SK-N-SH (cell line): Measurements from ENCODE around the gene SLC7A11.

Experiments
- CHD2 ChIP-seq: fragments of 150-350 bp; IDR thresholded peaks from 2 replicates; pipeline ENCODE4 v1.6.1; 2018; ENCODE audit warnings: low read length; ENCODE audit not compliant: partially characterized antibody
- ELF1 ChIP-seq: IDR thresholded peaks from 2 replicates; pipeline ENCODE4 v1.4.0; 2012
- EP300 ChIP-seq, 2 experiments: IDR thresholded peaks; 2 replicates each; pipeline versions ENCODE4 v1.4.0 to v1.6.1; 2012; ENCODE audit warnings: borderline replicate concordance in 1 of 2, low read depth in 1 of 2, low read length in 1 of 2
- EZH2phosphoT487 ChIP-seq: fragments of 200-600 bp; sonication (generic); IDR thresholded peaks from 2 replicates; pipeline ENCODE4 v1.6.1; 2017; ENCODE audit warnings: low read depth, mixed run types, mild to moderate bottlenecking, antibody characterized with exemption, moderate library complexity, borderline replicate concordance
- GABPA ChIP-seq: IDR thresholded peaks from 2 replicates; pipeline ENCODE4 v1.4.0; 2012; ENCODE audit warnings: low read depth, mild to moderate bottlenecking
- JUND ChIP-seq: IDR thresholded peaks from 2 replicates; pipeline ENCODE4 v1.4.0; 2012
- POLR2AphosphoS5 ChIP-seq: IDR thresholded peaks from 2 replicates; pipeline ENCODE4 v1.6.1; 2012; ENCODE audit warnings: low read depth, low read length
- RCOR1 ChIP-seq: fragments of 150-350 bp; IDR thresholded peaks from 2 replicates; pipeline ENCODE4 v1.6.1; 2017; ENCODE audit warnings: antibody characterized with exemption, low read length
- RXRA ChIP-seq: IDR thresholded peaks from 2 replicates; pipeline ENCODE4 v1.4.0; 2012; ENCODE audit warnings: low read depth, mild to moderate bottlenecking, borderline replicate concordance
- TCF12 ChIP-seq: IDR thresholded peaks from 2 replicates; pipeline ENCODE4 v1.4.0; 2012
- TF ChIP-seq, protein P1 (sequence below): fragments of 200-600 bp; sonication (generic); IDR thresholded peaks from 2 replicates; pipeline ENCODE4 v1.6.1; 2017; ENCODE audit warnings: antibody characterized with exemption, mild to moderate bottlenecking, moderate library complexity
- TF ChIP-seq, protein P2 (sequence below): IDR thresholded peaks from 2 replicates; pipeline ENCODE4 v1.6.1; 2012; ENCODE audit warnings: mild to moderate bottlenecking, low read depth, low read length, moderate library complexity

DNA sequence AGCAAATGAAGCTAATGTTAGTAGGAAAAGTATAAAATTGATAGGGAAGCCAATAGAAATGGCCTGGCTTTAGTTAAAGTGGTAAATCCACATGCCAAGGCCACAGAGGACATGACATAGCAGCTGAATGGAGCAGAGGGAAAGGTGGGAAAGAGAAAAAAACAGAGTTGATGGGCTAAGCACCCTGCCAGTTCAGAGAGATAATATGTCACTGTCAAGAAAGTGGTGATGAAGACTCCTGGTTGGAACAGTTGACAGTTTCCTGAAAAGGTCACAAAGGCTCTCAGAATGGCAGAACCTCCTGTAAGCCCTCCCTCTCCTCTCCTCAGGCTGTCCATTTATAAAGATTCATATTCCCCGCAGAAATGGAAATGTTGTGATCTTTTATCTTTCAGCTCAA is 48.2 kb downstream of the SLC7A11 start:
- TF ChIP-seq, protein P1, sequence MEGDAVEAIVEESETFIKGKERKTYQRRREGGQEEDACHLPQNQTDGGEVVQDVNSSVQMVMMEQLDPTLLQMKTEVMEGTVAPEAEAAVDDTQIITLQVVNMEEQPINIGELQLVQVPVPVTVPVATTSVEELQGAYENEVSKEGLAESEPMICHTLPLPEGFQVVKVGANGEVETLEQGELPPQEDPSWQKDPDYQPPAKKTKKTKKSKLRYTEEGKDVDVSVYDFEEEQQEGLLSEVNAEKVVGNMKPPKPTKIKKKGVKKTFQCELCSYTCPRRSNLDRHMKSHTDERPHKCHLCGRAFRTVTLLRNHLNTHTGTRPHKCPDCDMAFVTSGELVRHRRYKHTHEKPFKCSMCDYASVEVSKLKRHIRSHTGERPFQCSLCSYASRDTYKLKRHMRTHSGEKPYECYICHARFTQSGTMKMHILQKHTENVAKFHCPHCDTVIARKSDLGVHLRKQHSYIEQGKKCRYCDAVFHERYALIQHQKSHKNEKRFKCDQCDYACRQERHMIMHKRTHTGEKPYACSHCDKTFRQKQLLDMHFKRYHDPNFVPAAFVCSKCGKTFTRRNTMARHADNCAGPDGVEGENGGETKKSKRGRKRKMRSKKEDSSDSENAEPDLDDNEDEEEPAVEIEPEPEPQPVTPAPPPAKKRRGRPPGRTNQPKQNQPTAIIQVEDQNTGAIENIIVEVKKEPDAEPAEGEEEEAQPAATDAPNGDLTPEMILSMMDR: no peak
- TF ChIP-seq, protein P2, sequence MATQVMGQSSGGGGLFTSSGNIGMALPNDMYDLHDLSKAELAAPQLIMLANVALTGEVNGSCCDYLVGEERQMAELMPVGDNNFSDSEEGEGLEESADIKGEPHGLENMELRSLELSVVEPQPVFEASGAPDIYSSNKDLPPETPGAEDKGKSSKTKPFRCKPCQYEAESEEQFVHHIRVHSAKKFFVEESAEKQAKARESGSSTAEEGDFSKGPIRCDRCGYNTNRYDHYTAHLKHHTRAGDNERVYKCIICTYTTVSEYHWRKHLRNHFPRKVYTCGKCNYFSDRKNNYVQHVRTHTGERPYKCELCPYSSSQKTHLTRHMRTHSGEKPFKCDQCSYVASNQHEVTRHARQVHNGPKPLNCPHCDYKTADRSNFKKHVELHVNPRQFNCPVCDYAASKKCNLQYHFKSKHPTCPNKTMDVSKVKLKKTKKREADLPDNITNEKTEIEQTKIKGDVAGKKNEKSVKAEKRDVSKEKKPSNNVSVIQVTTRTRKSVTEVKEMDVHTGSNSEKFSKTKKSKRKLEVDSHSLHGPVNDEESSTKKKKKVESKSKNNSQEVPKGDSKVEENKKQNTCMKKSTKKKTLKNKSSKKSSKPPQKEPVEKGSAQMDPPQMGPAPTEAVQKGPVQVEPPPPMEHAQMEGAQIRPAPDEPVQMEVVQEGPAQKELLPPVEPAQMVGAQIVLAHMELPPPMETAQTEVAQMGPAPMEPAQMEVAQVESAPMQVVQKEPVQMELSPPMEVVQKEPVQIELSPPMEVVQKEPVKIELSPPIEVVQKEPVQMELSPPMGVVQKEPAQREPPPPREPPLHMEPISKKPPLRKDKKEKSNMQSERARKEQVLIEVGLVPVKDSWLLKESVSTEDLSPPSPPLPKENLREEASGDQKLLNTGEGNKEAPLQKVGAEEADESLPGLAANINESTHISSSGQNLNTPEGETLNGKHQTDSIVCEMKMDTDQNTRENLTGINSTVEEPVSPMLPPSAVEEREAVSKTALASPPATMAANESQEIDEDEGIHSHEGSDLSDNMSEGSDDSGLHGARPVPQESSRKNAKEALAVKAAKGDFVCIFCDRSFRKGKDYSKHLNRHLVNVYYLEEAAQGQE: no peak
- no peak for TF ChIP-seq RCOR1
- TF ChIP-seq POLR2AphosphoS5: no peak
- no peak for TF ChIP-seq GABPA
- no peak for TF ChIP-seq EP300 (IDR thresholded peaks at IDR 0.05; ENCODE audit: borderline replicate concordance in 1 of 2, low read depth in 1 of 2, low read length in 1 of 2)
- TF ChIP-seq JUND: no peak
- no peak for TF ChIP-seq CHD2
- no peak for TF ChIP-seq RXRA
- no peak for TF ChIP-seq ELF1
- no peak for TF ChIP-seq TCF12
- no peak for TF ChIP-seq EZH2phosphoT487
